Right lobe of liver (tissue), 6 donors: ENCODE measurements around the gene ROCK2. TPM values are rescaled to one million over a fixed set of nuclear protein-coding genes. Genes with fewer than 3 reads are reported as not detected.

Source experiments
- ATAC-seq, 4 donors: fragments of 200-7000 bp; cut with Tn5 transposase; one replicate each; pipeline ENCODE4 v1.9.1; 2020; ENCODE audit warnings: mild to moderate bottlenecking in 4 of 4, moderate library complexity in 4 of 4
- DNase-seq, 3 donors: peaks; one replicate each; pipeline ENCODE4 v3.0.0-alpha.2; 2020
- H3K27ac ChIP-seq, 3 donors: fragments of 200-600 bp; one replicate each; pipeline ENCODE4 v1.8.0; 2022
- H3K27me3 ChIP-seq, 2 donors: fragments of 200-600 bp; one replicate each; pipeline ENCODE4 v1.8.0; 2022
- H3K36me3 ChIP-seq, 4 donors: fragments of 200-600 bp; sonication (generic) in 1 of 4; one replicate each; pipeline versions ENCODE4 v1.5.1 to v1.8.0; 2017 to 2022; ENCODE audit warnings: control low read depth in 1 of 4
- H3K4me1 ChIP-seq, 4 donors: fragments of 200-600 bp; sonication (generic) in 1 of 4; one replicate each; pipeline versions ENCODE4 v1.5.1 to v1.8.0; 2017 to 2022; ENCODE audit warnings: control low read depth in 1 of 4
- H3K4me3 ChIP-seq, 3 donors: fragments of 200-600 bp; one replicate each; pipeline ENCODE4 v1.8.0; 2022
- H3K9me3 ChIP-seq, 4 donors: fragments of 200-600 bp; sonication (generic) in 1 of 4; one replicate each; pipeline versions ENCODE4 v1.5.1 to v1.8.0; 2017 to 2022; ENCODE audit warnings: control low read depth in 1 of 4
- POLR2A ChIP-seq: fragments of 450-650 bp; IDR thresholded peaks from one replicate; pipeline ENCODE4 v1.6.1; 2017; ENCODE audit warnings: antibody characterized with exemption, mild to moderate bottlenecking
- WGBS: methylation state at CpG from one replicate; pipeline ENCODE4 v1.1.6; 2018; ENCODE audit warnings: low coverage, low lambda C conversion rate; ENCODE audit not compliant: insufficient coverage; ENCODE audit errors: missing lambda C conversion rate; 5-methylcytosine and 5-hydroxymethylcytosine counted together
- intact Hi-C, 2 donors: fragments of 100-400 bp; cut with DNase I; formaldehyde crosslinking; loops; one replicate each; pipeline versions ENCODE4 v1.11.2 to v1.14.1; 2022
- total RNA-seq, 6 experiments: library from RNA; depleted of rRNA in 2 of 6; stranded (reverse); fragments of >200 nt in 2 of 6; fragmentation: NEBNext Ultra II Directional in 3 of 6; extraction: Animal tissue kit (Norgen Biotek cat#: 25700) in 3 of 6; gene quantifications; one replicate each; pipeline versions ENCODE4 v1.1.0 to v1.2.4, GENCODE V29; 2016 to 2023
- TF ChIP-seq, protein P1 (sequence below), 4 donors: fragments of 200-600 bp in 3 of 4; fragments of 450-650 bp in 1 of 4; IDR thresholded peaks; one replicate each; pipeline versions ENCODE4 v1.5.1 to v1.8.0; 2016 to 2022; ENCODE audit warnings: antibody characterized with exemption in 4 of 4, mild to moderate bottlenecking in 2 of 4
- donor health status: DM: no; HTN: yes; CAD: no.
- donor health status: DM: no; HTN: no; CAD: no.
- donor health status: DM: no; HTN: no; CAD: no.
- donor health status: DM: no; HTN: yes; CAD: no.
- donor health status: DM: no; HTN: yes; CAD: no.

ROCK2 gene
- total RNA-seq, 6 experiments from 2014 or later: 11.6 to 23.9 (median 19.8) TPM

DNA sequence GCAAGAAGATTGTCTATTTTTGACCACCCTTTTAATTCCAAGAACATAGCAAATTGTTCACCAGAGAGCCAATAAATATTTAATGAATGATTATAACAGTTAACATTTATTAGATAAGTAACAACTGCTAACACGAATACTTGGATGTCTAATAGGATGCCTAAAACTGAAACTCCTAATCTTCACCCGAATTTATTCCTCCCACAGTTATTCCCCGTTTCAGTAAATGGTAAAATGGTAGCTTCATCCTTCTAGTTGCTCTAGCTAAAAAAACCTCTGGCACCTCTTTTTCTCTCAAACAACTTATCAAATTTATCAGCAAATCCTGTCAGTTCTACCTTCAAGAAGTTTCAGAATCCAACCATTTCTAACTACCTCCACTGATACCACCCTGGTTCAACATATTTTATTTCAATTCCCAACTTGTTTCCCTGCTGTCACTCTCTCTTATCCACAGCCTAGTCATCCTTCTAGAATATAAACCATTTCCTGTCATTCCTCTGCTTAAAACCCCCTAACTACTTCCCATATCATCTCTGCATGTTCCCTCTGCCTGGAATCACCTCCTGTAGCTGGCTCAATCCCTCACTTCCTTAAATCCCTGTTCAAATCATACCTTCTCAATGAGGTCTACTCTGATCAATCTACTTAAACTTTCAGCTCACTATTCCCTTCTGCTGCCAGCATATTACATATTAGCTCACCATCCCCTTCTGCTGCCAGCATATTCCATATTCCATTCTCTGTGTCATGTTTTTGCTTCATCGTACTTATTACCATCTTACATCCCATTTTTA is 93.8 kb downstream of the ROCK2 start:
- ATAC-seq: peak in 2 of 4 donors; percentile 21 to 37
- 52% methylated on average over 4 of the region's 4 CpGs for WGBS
- H3K9me3 ChIP-seq: no peaks in the 10 kb centered on the region
- intact Hi-C loops: no loop called here
- no peaks in the 10 kb centered on the region for H3K27me3 ChIP-seq
- DNase-seq: no peak
- H3K36me3 ChIP-seq: no peaks in the 10 kb centered on the region
- no peak overlapping the region for H3K27ac ChIP-seq
- peaks cover 0 to 18% (median 2%) of the 10 kb centered on the region in 4 donors for H3K4me1 ChIP-seq
- TF ChIP-seq, protein P1, sequence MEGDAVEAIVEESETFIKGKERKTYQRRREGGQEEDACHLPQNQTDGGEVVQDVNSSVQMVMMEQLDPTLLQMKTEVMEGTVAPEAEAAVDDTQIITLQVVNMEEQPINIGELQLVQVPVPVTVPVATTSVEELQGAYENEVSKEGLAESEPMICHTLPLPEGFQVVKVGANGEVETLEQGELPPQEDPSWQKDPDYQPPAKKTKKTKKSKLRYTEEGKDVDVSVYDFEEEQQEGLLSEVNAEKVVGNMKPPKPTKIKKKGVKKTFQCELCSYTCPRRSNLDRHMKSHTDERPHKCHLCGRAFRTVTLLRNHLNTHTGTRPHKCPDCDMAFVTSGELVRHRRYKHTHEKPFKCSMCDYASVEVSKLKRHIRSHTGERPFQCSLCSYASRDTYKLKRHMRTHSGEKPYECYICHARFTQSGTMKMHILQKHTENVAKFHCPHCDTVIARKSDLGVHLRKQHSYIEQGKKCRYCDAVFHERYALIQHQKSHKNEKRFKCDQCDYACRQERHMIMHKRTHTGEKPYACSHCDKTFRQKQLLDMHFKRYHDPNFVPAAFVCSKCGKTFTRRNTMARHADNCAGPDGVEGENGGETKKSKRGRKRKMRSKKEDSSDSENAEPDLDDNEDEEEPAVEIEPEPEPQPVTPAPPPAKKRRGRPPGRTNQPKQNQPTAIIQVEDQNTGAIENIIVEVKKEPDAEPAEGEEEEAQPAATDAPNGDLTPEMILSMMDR (IDR thresholded peaks at IDR 0.05): no peak
- no peak for TF ChIP-seq POLR2A
- H3K4me3 ChIP-seq: no peak overlapping the region

DNA sequence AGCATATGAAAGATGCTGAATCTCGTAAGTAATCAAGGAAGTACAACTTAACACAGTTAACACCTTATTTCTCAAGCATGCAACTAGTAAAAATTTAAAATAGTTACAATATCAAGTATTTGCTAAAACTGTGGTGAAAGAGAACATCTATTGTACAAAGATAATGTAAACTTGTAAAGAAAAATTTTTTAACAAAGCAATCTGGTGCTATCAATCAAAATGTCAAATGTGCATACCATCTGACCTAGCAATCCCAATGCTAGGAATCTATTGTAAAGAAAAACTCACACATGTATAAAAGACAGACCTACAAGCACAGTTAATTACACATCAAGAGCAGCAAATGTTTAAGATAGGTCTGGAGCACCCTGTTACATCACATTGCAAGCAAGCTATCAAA is 99.1 kb downstream of the ROCK2 start:
- TF ChIP-seq, protein P1 (IDR thresholded peaks at IDR 0.05): no peak
- no peak for TF ChIP-seq POLR2A
- no peak for ATAC-seq
- Histone ChIP-seq H3K9me3 (no peaks in the 10 kb centered on the region), H3K4me1 (peaks cover 0 to 10% (median 4%) of the 10 kb centered on the region in 4 donors), H3K4me3 (no peak overlapping the region), H3K36me3 (no peaks in the 10 kb centered on the region), H3K27me3 (no peaks in the 10 kb centered on the region), H3K27ac (no peak overlapping the region)
- intact Hi-C loops: no loop called here
- DNase-seq: no peak
- WGBS: 70% methylated on average over 1 of the region's 1 CpG

DNA sequence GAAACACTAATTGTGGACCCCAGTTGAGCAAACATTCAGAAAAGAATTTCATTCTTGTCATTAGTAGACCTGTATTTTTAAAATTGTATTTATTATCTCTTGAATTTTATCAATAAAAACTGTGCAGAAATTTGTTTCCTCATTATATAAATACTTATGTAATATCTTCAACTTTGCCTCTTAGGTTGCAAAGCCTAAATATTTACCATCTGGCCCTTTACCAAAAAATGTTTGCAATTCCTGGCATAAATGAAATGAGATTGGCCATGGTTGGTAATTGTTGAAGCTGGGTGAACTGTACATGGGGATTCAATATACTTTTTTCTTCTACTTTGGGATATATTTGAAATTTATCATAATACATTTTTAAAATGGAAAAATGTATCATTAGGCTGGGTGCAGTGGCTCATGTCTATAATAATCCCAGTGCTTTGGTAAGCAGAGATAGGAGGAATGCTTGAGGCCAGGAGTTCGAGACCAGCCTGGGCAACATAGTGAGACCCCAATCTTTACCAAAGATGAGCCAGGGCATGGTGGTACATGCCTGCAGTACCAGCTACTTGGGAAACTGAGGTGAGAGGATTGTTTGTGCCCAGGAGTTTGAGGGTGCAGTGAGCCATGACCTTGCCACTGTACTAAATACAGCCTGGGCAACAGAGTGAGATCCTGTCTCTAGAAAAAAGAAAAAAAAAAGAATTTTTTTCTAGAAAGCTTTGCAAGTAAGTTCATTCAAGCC is 100.2 kb downstream of the ROCK2 start:
- Histone ChIP-seq H3K9me3 (no peaks in the 10 kb centered on the region), H3K27ac (no peak overlapping the region), H3K27me3 (no peaks in the 10 kb centered on the region), H3K4me1 (peaks cover 0 to 10% (median 4%) of the 10 kb centered on the region in 4 donors), H3K4me3 (no peak overlapping the region), H3K36me3 (no peaks in the 10 kb centered on the region)
- 100% methylated on average over 1 of the region's 1 CpG for WGBS
- intact Hi-C loops: no loop called here
- peak in 3 of 4 donors; percentile 67 to 78 (median 70) for ATAC-seq
- DNase-seq: no peak
- no peak for TF ChIP-seq POLR2A
- TF ChIP-seq, protein P1 (IDR thresholded peaks at IDR 0.05): no peak

DNA sequence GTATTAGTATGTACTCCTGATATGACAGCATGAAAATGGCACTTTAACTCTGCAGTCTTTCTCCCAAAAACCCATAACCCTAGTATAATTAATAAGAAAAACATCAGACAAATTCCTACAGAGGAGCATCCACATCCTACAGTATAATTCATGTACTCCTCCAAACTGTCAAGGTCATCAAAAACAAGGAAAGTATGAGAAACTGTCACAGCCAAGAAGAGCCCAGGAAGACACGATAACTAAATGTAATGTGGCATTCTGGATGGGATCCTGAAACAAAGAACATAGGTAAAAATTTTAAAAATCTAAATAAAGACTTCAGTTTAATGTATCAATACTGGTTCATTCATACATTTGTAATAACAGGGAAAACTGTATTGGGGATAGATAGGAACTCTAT is 100.9 kb downstream of the ROCK2 start:
- Histone ChIP-seq H3K4me3 (no peak overlapping the region), H3K27ac (no peak overlapping the region), H3K9me3 (no peaks in the 10 kb centered on the region), H3K36me3 (no peaks in the 10 kb centered on the region), H3K27me3 (no peaks in the 10 kb centered on the region), H3K4me1 (peaks cover 0 to 10% (median 4%) of the 10 kb centered on the region in 4 donors)
- no peak for TF ChIP-seq POLR2A
- TF ChIP-seq, protein P1 (IDR thresholded peaks at IDR 0.05): no peak
- ATAC-seq: no peak
- DNase-seq: no peak
- WGBS: 80% methylated on average over 1 of the region's 1 CpG
- intact Hi-C loops: no loop called here
